ENCODE results near the gene TMEM132D.

DNA sequence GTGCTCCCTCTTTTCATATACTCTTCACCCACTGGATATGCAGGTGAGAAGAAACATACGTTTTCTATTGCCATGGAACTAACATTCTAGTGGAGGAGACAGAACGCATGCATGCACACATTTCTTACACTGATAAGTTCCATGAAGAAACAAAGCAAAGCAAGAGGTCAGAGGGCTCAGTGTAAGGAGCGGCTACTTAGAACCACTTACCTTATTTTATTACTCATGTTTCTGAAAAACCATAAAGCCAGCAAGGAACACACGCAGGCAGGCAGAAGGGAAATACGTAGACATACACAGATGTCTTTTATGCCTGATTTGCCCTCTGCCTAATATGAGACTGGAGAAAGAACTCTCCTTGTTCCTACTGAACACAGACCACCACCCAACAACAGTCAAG lies 362.9 kb downstream of the TMEM132D start:
- no peak for TF ChIP-seq POLR2A (IDR thresholded peaks at IDR 0.05)
- TF ChIP-seq, protein P1, sequence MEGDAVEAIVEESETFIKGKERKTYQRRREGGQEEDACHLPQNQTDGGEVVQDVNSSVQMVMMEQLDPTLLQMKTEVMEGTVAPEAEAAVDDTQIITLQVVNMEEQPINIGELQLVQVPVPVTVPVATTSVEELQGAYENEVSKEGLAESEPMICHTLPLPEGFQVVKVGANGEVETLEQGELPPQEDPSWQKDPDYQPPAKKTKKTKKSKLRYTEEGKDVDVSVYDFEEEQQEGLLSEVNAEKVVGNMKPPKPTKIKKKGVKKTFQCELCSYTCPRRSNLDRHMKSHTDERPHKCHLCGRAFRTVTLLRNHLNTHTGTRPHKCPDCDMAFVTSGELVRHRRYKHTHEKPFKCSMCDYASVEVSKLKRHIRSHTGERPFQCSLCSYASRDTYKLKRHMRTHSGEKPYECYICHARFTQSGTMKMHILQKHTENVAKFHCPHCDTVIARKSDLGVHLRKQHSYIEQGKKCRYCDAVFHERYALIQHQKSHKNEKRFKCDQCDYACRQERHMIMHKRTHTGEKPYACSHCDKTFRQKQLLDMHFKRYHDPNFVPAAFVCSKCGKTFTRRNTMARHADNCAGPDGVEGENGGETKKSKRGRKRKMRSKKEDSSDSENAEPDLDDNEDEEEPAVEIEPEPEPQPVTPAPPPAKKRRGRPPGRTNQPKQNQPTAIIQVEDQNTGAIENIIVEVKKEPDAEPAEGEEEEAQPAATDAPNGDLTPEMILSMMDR (IDR thresholded peaks at IDR 0.05): no peak

All from vagina (tissue), 2 donors.